ENCODE measurements around the gene KIF20A. TPM values are rescaled to one million over a fixed set of nuclear protein-coding genes. Genes with fewer than 3 reads are reported as not detected.
"Not testable (repeated sequence)": the region's sequence is repeated elsewhere in the genome, so short reads cannot be mapped to it uniquely, and the experiment has no call there.

KIF20A gene
- total RNA-seq, 1 donor from 2014 or later: 61.0 TPM

DNA sequence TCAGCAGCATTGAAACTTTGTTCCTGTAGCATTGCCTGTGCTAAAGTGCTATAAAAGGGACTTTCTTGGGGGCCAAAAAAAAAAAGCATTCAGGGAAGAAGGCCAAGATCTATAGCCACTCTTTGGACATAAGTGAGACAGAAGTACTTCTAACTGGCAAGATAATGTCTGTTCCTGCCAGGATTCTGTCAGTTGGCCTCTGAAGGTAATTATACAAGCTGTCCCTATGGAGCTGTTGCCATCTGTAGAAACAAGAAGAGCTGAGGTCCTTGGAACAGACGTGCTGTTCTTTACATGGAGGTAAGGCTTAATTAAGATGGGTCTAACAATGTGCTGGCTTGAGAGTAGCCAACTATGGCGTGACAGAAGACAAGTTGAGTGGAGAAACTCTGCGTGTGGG lies 9.7 kb downstream of the KIF20A start:
- H3K4me1 Mint-ChIP-seq (ENCODE audit: unreplicated experiment): no peaks in the 10 kb centered on the region

DNA sequence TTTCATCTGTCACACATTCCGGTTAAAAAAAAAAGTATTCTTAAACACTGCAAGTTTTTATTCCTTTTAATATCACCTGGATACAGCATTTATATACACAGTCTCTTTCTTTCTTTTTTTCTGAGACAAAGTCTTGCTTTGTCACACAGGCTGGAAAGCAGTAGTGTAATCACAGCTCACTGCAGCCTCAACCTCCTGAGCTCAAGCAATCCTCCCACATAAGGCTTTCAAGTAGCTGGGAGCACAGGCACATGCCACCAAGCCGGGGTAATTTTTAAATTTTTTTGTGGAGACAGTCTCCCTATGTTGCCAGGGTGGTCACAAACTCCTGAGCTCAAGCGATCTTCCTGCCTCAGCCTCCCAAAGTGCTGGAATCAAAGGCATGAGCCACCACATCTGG lies 13.9 kb downstream of the KIF20A start:
- Mint-ChIP-seq H3K36me3 (peaks cover 13% of the 10 kb centered on the region), H3K27ac (no peak overlapping the region), H3K4me3 (no peak overlapping the region), H3K27me3 (no peaks in the 10 kb centered on the region), H3K4me1 (ENCODE audit: unreplicated experiment) (no peaks in the 10 kb centered on the region), H3K9me3 (no peaks in the 10 kb centered on the region)
- TF ChIP-seq, protein P1, sequence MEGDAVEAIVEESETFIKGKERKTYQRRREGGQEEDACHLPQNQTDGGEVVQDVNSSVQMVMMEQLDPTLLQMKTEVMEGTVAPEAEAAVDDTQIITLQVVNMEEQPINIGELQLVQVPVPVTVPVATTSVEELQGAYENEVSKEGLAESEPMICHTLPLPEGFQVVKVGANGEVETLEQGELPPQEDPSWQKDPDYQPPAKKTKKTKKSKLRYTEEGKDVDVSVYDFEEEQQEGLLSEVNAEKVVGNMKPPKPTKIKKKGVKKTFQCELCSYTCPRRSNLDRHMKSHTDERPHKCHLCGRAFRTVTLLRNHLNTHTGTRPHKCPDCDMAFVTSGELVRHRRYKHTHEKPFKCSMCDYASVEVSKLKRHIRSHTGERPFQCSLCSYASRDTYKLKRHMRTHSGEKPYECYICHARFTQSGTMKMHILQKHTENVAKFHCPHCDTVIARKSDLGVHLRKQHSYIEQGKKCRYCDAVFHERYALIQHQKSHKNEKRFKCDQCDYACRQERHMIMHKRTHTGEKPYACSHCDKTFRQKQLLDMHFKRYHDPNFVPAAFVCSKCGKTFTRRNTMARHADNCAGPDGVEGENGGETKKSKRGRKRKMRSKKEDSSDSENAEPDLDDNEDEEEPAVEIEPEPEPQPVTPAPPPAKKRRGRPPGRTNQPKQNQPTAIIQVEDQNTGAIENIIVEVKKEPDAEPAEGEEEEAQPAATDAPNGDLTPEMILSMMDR (conservative IDR thresholded peaks at IDR 0.05): no peak
- no peak for DNase-seq (ENCODE audit: extremely low spot score, unreplicated experiment)

More for the DNA sequence above, 9.7 kb downstream of the KIF20A start:
- no peaks in the 10 kb centered on the region for H3K27me3 Mint-ChIP-seq
- H3K4me3 Mint-ChIP-seq: no peak overlapping the region
- peak overlapping the region; percentile 30 for H3K27ac Mint-ChIP-seq
- peaks cover 8% of the 10 kb centered on the region for H3K36me3 Mint-ChIP-seq
- TF ChIP-seq, protein P1 (conservative IDR thresholded peaks at IDR 0.05): no peak
- DNase-seq (ENCODE audit: extremely low spot score, unreplicated experiment): no peak
- H3K9me3 Mint-ChIP-seq: no peaks in the 10 kb centered on the region

DNA sequence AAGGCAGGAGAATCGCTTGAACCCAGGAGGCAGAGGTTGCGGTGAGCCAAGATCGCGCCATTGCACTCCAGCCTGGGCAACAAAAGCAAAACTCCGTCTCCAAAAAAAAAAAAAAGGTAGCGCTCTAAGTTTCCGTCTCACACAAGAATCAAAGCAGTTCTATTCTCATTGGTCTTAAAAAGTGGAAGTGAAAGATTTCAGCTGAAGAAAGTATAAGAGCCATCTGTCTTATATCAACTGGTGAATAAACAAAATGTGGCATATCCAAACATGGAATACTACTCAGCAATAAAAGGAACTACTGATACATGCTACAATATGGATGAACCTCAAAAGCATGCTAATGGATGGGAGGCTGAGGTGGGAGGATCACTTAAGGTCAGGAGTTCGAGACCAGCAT lies 14.9 kb downstream of the KIF20A start:
- H3K4me3 Mint-ChIP-seq: not testable (repeated sequence)
- peaks cover 13% of the 10 kb centered on the region for H3K36me3 Mint-ChIP-seq

DNA sequence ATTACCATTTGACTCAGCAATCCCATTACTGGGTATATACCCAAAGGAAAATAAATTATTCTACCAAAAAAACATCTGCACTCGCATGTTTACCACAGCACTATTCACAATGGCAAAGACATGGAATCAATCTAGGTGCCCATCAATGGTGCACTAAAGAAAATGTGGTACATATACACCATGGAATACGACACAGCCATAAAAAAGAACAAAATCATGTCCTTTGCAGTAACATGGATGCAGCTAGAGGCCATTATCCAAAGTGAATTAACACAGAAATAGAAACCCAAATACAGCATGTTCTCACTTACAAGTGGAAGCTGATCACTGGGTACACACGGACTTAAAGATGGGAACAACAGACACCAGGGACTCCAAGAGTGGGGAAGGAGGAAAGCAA lies 32.1 kb downstream of the KIF20A start:
- Mint-ChIP-seq H3K36me3 (no peaks in the 10 kb centered on the region), H3K27ac (no peak overlapping the region), H3K27me3 (no peaks in the 10 kb centered on the region), H3K4me3 (peak overlapping the region; percentile 76), H3K9me3 (no peaks in the 10 kb centered on the region), H3K4me1 (ENCODE audit: unreplicated experiment) (peaks cover 20% of the 10 kb centered on the region)
- TF ChIP-seq, protein P1 (conservative IDR thresholded peaks at IDR 0.05): no peak
- no peak for DNase-seq (ENCODE audit: extremely low spot score, unreplicated experiment)

More for the DNA sequence above, 14.9 kb downstream of the KIF20A start:
- not testable (repeated sequence) for H3K9me3 Mint-ChIP-seq; H3K27ac Mint-ChIP-seq; H3K4me1 Mint-ChIP-seq (ENCODE audit: unreplicated experiment); DNase-seq (ENCODE audit: extremely low spot score, unreplicated experiment); H3K27me3 Mint-ChIP-seq

DNA sequence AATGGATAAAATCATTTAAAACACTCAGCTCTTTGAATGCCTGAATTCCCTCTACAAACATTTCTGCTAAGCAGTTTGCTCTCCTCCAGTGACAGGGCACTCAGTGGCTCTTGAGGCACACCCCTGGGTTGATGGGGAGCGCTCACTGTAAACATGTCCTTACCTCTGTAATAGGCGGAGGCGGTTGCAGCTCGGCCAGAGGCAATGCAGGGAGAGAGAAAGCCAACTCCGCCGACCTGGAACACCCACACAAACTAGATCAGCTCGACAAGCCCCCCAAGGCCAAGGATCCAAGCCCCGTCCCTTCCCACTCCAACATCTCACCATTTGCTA lies 33.9 kb downstream of the KIF20A start:
- TF ChIP-seq, protein P1 (conservative IDR thresholded peaks at IDR 0.05): no peak
- H3K4me1 Mint-ChIP-seq (ENCODE audit: unreplicated experiment): peaks cover 20% of the 10 kb centered on the region
- no peaks in the 10 kb centered on the region for H3K36me3 Mint-ChIP-seq
- no peaks in the 10 kb centered on the region for H3K9me3 Mint-ChIP-seq
- peak overlapping the region; percentile 99 for H3K4me3 Mint-ChIP-seq
- no peak for DNase-seq (ENCODE audit: extremely low spot score, unreplicated experiment)
- no peaks in the 10 kb centered on the region for H3K27me3 Mint-ChIP-seq
- H3K27ac Mint-ChIP-seq: peak overlapping the region; percentile 97

DNA sequence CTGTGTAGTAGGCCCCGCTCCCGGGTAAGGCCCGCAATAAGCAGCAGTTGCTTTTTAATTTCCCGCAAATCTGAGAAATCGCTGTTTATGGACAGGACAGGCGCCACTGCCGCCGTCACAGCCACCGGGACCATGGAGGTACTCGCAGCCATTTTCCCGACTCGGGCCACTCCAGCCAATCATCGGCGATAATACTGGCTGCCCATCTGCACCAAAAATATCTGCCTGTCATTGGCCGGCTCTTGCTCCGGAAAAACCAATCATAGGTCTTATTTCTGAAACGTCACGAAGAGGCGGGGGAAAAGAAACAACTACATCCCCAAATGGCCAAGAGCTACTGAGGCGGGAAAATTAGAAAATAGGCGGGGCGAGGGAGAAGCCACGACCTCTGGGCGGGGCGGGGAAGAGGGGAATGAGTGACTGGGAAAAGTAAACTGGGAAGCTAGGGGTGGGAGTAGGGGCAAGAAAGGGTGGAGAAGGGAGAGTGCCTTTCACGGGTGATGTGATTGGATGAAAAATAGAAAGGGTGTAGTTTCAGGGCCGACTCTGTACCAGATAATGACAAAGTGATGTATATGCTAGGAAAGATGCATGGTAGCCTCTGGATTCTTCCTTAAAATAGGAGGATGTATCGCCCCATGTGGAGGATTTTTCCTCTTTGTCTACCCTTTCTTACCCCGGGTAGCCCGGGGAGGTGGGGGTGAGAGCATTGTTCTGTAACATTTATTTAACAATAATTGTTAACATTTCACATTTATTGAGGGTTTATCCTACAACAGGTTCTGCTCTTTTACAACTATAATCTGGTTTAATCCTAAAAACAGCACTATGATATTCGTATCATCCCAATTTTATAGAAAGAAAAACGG lies 34.5 kb downstream of the KIF20A start, which contains the start of gene CDC23:
Gene CDC23, minus strand, starts transcription at position 163 of the 869 bp plus-strand sequence. Its CDS starts 11 bp downstream, at position 152.
- Mint-ChIP-seq H3K27me3 (no peaks in the 10 kb centered on the region), H3K9me3 (no peaks in the 10 kb centered on the region), H3K27ac (peak within 1 kb of the TSS; percentile 97), H3K4me3 (peak within 1 kb of the TSS; percentile 99), H3K4me1 (ENCODE audit: unreplicated experiment) (peaks cover 20% of the 10 kb centered on the region), H3K36me3 (no peaks in the 10 kb centered on the region)
- TF ChIP-seq, protein P1 (conservative IDR thresholded peaks at IDR 0.05): no peak
- DNase-seq (ENCODE audit: extremely low spot score, unreplicated experiment): peak; percentile 89
